ENCODE results near the gene TMEM14A. TPM values are rescaled to one million over a fixed set of nuclear protein-coding genes. Genes with fewer than 3 reads are reported as not detected.
"Not testable (repeated sequence)": the region's sequence is repeated elsewhere in the genome, so short reads cannot be mapped to it uniquely, and the experiment has no call there.

TMEM14A gene
- total RNA-seq, 4 donors from 2014 or later = 23.1 to 32.4 (median 26.9) TPM

- H3K27ac ChIP-seq = no peak overlapping the region
- TF ChIP-seq EP300 (IDR thresholded peaks at IDR 0.05) (no peak), POLR2A (IDR thresholded peaks at IDR 0.05) (no peak), CTCF (IDR thresholded peaks at IDR 0.05) (no peak), POLR2AphosphoS5 (IDR thresholded peaks at IDR 0.05) (no peak)
- no peaks in the 10 kb centered on the region for H3K4me1 ChIP-seq
- H3K27me3 ChIP-seq = no peaks in the 10 kb centered on the region
- WGBS, 2 donors (ENCODE audit: low coverage in 1 of 2) = 65% methylated on average over 4 of the region's 4 CpGs
- no peaks in the 10 kb centered on the region for H3K9me3 ChIP-seq
- H3K4me3 ChIP-seq = no peak overlapping the region
- no peaks in the 10 kb centered on the region for H3K36me3 ChIP-seq
- ATAC-seq = no peak
Measured at GRCh38 chr6:52696418-52696817, 25.5 kb downstream of the TMEM14A start.

- Histone ChIP-seq H3K9me3 (no peaks in the 10 kb centered on the region), H3K4me1 (no peaks in the 10 kb centered on the region), H3K36me3 (no peaks in the 10 kb centered on the region), H3K27me3 (no peaks in the 10 kb centered on the region), H3K27ac (no peak overlapping the region), H3K4me3 (no peak overlapping the region)
- 83 to 88% methylated on average over 2 of the region's 2 CpGs for WGBS, 2 donors (ENCODE audit: low coverage in 1 of 2)
- no peak for ATAC-seq
- no peak for TF ChIP-seq POLR2AphosphoS5 (IDR thresholded peaks at IDR 0.05)
- no peak for TF ChIP-seq POLR2A (IDR thresholded peaks at IDR 0.05)
- TF ChIP-seq EP300 (IDR thresholded peaks at IDR 0.05) = no peak
- no peak for TF ChIP-seq CTCF (IDR thresholded peaks at IDR 0.05)
Measured at GRCh38 chr6:52697903-52698302, 27.0 kb downstream of the TMEM14A start.

GRCh38 chr6:52704060-52704459 lies 33.1 kb downstream of the TMEM14A start:
- TF ChIP-seq EP300 (IDR thresholded peaks at IDR 0.05) = no peak
- TF ChIP-seq CTCF (IDR thresholded peaks at IDR 0.05) = no peak
- no peak for TF ChIP-seq POLR2AphosphoS5 (IDR thresholded peaks at IDR 0.05)
- no peak for TF ChIP-seq POLR2A (IDR thresholded peaks at IDR 0.05)
- no peaks in the 10 kb centered on the region for H3K27me3 ChIP-seq
- no peaks in the 10 kb centered on the region for H3K36me3 ChIP-seq
- no peak overlapping the region for H3K4me3 ChIP-seq
- no peak for ATAC-seq
- no peaks in the 10 kb centered on the region for H3K9me3 ChIP-seq
- no peak overlapping the region for H3K27ac ChIP-seq
- no peaks in the 10 kb centered on the region for H3K4me1 ChIP-seq

GRCh38 chr6:52704781-52705502 lies 34.0 kb downstream of the TMEM14A start:
- not testable (repeated sequence) for H3K27me3 ChIP-seq, ATAC-seq, H3K9me3 ChIP-seq, H3K36me3 ChIP-seq, H3K27ac ChIP-seq, H3K4me3 ChIP-seq, H3K4me1 ChIP-seq
- WGBS, 2 donors (ENCODE audit: low coverage in 1 of 2) = 85% methylated on average over 4 to 5 of the region's 6 CpGs

GRCh38 chr6:52706001-52706400 lies 35.1 kb downstream of the TMEM14A start:
- TF ChIP-seq POLR2A (IDR thresholded peaks at IDR 0.05) (no peak), EP300 (IDR thresholded peaks at IDR 0.05) (no peak), POLR2AphosphoS5 (IDR thresholded peaks at IDR 0.05) (no peak), CTCF (IDR thresholded peaks at IDR 0.05) (no peak)
- no peak overlapping the region for H3K4me3 ChIP-seq
- no peak for ATAC-seq

More at GRCh38 chr6:52706001-52706400, 35.1 kb downstream of the TMEM14A start:
- H3K4me1 ChIP-seq = no peaks in the 10 kb centered on the region
- 83 to 96% methylated on average over 3 of the region's 3 CpGs for WGBS, 2 donors (ENCODE audit: low coverage in 1 of 2)
- H3K27me3 ChIP-seq = no peaks in the 10 kb centered on the region
- no peak overlapping the region for H3K27ac ChIP-seq
- H3K9me3 ChIP-seq = no peaks in the 10 kb centered on the region
- H3K36me3 ChIP-seq = no peaks in the 10 kb centered on the region
